DOHH2 (cell line): ENCODE data around the gene LRP4.

Experiments used
- EZH2phosphoT487 ChIP-seq: fragments of 200-600 bp; sonication (generic); IDR thresholded peaks from 2 replicates; pipeline ENCODE4 v1.6.1; 2017; ENCODE audit warnings: borderline replicate concordance, mild to moderate bottlenecking, antibody characterized with exemption, low read length, moderate library complexity, mixed read lengths
- TF ChIP-seq, protein P1 (sequence below): fragments of 200-600 bp; sonication (generic); IDR thresholded peaks from one replicate; pipeline ENCODE4 v1.5.1; 2014; ENCODE audit warnings: antibody characterized with exemption, mild to moderate bottlenecking, low read depth, low read length; ENCODE audit not compliant: poor library complexity, severe bottlenecking

DNA sequence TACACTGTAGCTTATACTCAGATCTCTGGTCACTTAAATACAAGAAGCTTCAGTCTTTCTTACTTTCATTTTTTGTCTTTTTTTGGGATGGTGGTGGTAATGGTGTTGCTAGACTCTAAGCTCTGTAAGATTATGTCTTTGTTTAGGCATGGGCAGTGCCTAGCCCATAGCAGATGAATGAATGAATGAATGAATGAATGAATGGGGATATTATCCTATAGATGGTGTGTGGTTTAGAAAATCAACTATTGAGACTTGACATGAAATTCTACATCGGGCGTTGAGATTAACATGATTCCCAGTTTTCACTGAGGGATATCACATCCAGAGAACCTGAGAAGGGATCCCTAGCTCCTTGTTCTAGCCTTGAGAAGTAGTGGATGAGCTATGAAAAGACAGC is 62.5 kb downstream of the LRP4 start:
- TF ChIP-seq, protein P1, sequence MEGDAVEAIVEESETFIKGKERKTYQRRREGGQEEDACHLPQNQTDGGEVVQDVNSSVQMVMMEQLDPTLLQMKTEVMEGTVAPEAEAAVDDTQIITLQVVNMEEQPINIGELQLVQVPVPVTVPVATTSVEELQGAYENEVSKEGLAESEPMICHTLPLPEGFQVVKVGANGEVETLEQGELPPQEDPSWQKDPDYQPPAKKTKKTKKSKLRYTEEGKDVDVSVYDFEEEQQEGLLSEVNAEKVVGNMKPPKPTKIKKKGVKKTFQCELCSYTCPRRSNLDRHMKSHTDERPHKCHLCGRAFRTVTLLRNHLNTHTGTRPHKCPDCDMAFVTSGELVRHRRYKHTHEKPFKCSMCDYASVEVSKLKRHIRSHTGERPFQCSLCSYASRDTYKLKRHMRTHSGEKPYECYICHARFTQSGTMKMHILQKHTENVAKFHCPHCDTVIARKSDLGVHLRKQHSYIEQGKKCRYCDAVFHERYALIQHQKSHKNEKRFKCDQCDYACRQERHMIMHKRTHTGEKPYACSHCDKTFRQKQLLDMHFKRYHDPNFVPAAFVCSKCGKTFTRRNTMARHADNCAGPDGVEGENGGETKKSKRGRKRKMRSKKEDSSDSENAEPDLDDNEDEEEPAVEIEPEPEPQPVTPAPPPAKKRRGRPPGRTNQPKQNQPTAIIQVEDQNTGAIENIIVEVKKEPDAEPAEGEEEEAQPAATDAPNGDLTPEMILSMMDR = no peak
- TF ChIP-seq EZH2phosphoT487 = no peak
